ENCODE data around the gene DEK.

DEK gene

GRCh38 chr6:18265787-18266522 lies 1.6 kb upstream of the DEK start:
- no peak for DNase-seq

- DNase-seq: no peak
Observed at GRCh38 chr6:18264923-18265377, 620 bp upstream of the DEK start.

- peak in 1 of 2 donors; percentile 22 for DNase-seq
Observed at GRCh38 chr6:18263418-18264218, 712 bp downstream of the DEK start.

GRCh38 chr6:18262702-18263417 lies 1.5 kb downstream of the DEK start:
- DNase-seq: peak; percentile 17 to 22

- no peak for DNase-seq
Observed at GRCh38 chr6:18261877-18262276, 2.5 kb downstream of the DEK start.

- no peak for DNase-seq
Observed at GRCh38 chr6:18260448-18261106, 3.8 kb downstream of the DEK start.

- DNase-seq: no peak
Observed at GRCh38 chr6:18259675-18260447, 4.5 kb downstream of the DEK start.

- DNase-seq: no peak
Observed at GRCh38 chr6:18254793-18255192, 9.5 kb downstream of the DEK start.

GRCh38 chr6:18253635-18254034 lies 10.7 kb downstream of the DEK start:
- no peak for DNase-seq

GRCh38 chr6:18249271-18249670 lies 15.1 kb downstream of the DEK start:
- no peak for DNase-seq

- no peak for DNase-seq
Observed at GRCh38 chr6:18248698-18249097, 15.6 kb downstream of the DEK start.

GRCh38 chr6:18247002-18247401 lies 17.3 kb downstream of the DEK start:
- no peak for DNase-seq

- DNase-seq: no peak
Observed at GRCh38 chr6:18246205-18246604, 18.1 kb downstream of the DEK start.

GRCh38 chr6:18245642-18246041 lies 18.7 kb downstream of the DEK start:
- DNase-seq: no peak

- DNase-seq: no peak
Observed at GRCh38 chr6:18245079-18245478, 19.3 kb downstream of the DEK start.

GRCh38 chr6:18244251-18244650 lies 20.1 kb downstream of the DEK start:
- DNase-seq: no peak

- no peak for DNase-seq
Observed at GRCh38 chr6:18243302-18243893, 20.9 kb downstream of the DEK start.

GRCh38 chr6:18242062-18242851 lies 22.1 kb downstream of the DEK start:
- no peak for DNase-seq

GRCh38 chr6:18241208-18242038 lies 22.9 kb downstream of the DEK start:
- no peak for DNase-seq

GRCh38 chr6:18240230-18240629 lies 24.1 kb downstream of the DEK start:
- DNase-seq: no peak
